ENCODE results near the gene MSTN.
A peak's percentile ranks its signal among the peaks of the same experiment; 100 is the strongest.

Gene MSTN

DNA sequence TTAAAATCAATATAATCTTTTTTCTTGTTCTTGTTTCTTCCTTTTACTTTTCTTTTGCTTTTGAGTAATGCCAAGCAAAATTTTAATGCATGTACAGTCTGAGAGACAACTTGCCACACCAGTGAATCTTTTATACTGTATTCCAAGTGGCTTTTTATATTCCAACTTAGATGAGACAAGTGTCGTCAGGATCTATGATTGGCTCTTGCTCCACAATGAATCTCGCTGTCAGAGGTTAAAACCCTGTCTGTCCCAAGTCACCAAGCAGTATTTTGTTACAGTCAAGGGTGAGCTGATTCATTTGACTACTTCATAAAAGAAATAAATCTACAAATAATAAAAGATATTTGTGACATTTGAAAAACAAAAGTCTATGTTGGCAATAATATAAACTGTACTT, at the start of gene MSTN:
Gene MSTN, minus strand, starts transcription at position 129 of the 400 bp plus-strand sequence. CDS start 133 bp downstream, outside the sequence.
- no peak for DNase-seq (ENCODE audit: low read depth)

DNA sequence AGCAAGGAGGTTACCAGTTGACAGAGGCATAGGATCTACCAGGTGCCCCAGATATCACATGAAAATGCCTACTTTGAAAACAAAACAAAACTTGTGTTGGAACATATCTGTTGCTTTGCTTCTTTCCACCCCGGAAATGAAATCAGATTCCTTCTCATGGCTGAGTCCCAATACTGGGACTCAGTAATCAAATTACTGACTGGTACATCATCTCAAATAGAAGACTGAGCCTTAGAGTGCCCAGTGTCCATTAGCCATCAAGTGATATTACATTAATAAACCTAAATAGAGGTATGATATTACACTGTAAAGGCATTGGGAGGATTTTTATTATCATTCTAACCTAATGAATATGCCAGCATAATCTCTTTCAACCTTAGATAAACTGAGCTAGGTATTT, 48.6 kb upstream of the MSTN start:
- no peak for DNase-seq (ENCODE audit: low read depth)

DNA sequence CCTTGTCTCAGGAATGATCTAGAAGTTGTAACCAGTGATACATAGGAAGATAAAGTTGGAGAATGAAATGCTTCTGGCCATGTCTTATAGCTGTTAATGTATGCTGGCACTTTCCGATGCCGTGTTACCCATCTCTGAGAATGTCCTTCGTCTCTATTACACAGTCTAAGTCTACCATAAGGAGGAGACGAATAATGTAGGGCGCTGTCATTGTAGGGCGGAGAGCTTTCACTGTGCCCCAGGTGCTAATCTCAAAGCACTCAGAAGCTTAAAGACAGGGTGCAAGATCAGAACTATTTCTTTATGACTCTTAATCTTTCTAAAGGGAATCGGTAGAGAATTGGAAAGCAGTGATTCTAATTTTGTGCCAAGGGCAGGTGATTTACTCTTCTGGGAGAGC, 48.2 kb upstream of the MSTN start:
- DNase-seq (ENCODE audit: low read depth), result no peak

DNA sequence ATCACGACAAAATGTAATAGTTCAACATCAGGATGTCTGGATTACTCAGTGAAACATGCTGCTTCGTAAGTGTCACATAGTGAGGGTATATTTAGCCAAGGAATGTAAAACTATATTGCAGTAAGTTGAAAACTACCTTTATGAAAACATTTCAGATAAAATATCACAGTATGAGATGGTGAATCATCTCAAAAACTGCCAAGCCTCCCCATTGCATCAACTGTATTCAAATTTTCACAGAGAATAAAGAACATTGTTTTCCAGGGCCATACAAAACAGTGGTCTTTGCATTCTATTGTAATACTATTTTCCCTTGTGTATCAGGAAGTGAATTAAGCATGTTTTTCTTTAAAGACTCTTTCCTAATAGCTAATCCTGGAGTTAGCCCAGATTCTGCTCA, 47.6 kb upstream of the MSTN start:
- DNase-seq (ENCODE audit: low read depth), result no peak

DNA sequence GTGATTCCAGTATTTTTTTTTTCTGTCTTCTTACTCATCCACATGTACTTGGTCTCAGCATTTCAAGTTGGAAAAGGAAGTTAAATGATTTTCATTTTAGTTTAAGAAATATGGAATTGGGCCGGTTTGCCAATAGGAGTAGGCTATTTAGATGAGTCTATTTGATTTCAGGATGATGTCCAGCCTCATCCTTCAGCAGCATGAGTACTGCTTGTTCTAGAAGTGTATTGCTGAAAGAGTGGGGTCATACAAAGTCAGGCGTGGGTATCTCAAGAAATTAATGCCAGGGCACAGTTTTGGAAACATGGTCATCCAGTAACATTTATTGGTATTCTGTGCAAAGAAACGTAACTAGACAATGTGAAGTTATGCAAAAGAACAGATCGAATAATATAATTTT, 44.9 kb upstream of the MSTN start:
- DNase-seq (ENCODE audit: low read depth), result no peak

DNA sequence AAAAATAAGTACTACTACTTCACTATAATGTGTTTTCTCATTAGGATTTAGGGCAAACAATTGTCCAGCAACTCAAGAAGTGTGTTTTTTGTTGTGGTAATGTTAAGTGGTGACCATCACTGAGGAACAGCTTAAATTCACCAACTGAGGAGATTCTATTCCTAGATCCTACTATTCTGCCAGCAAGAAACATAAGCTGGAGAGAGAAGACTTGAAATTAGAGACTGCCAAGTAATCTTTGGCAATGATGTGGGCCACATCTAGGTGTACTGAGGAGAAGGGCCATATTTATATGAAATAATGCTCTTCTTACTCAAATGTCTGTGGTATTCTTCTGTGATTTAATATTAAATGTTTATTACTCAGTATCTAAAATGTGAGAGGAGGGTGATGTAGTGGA, 44.3 kb upstream of the MSTN start:
- no peak for DNase-seq (ENCODE audit: low read depth)

DNA sequence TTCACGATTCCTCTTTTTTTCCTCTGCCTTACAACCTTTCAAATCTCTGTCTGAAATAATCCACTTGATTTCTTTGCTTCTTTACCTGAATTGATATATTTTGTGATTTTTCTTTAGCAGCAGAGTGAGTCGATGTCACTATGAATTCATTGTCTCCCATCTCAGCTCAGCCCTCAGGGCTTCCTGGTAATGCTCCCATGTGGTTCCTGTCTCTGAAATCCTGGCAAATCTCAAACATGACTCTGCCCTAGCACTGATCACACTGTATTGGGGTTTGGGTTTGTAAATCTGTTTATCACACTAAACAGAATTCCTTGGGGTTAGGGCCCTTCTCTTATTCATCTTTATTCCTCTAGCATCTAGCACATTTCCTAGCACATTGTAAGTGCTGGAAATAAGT, 43.0 kb upstream of the MSTN start:
- no peak for DNase-seq (ENCODE audit: low read depth)

DNA sequence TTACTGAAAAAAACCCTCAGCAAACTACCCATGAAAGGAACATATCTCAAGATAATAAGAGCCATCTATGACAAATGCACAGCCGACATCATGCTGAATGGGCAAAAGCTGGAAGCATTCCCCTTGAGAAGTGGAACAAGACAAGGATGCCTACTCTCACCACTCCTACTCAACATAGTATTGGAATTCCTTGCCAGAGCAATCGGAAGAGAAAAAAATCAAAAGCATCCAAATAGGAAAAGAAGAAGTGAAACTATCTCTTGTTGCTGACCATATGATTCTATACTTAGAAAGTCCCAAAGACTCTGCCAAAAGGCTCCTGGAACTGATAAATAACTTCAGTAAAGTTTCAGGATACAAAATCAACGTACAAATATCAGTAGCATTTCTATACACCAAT, 40.6 kb upstream of the MSTN start:
- DNase-seq (ENCODE audit: low read depth), result no peak

DNA sequence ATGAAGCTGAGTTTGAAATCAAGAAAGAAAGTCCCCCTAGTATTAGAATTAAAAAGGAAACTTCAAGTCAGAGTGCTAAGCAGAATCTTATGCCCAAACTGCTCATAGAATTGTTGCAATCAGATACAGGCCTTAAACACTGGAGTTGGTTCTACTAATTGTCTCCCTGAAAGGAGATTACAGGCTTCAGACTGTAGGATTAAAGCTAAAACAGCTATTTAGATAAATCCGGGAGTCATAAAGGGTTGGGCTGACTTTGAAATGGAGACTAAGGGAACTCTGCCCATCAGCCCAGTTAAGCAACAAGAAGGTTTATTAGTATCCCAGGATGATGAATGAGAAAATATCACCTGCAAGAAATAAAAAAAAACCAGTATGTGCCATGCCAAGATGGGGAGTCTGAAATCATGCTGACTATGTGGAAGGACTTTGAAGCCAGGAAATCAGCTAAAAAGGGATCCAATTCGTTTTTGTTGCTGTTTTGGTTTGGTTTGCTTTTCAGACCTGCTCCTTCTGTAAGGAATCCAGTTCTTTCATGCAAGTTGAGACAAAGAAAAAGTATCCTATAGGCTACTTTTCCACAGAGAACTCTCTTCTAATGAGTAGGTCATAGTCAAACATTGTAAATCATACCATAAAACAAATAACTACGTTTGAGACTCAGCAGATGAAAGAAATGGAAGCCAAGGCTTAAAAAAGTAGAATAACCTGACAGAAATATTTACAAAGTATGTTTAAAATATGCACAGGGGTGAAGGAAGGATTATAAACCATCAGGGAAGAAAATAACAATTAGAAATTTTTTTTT, 37.6 kb upstream of the MSTN start:
- no peak for DNase-seq (ENCODE audit: low read depth)

DNA sequence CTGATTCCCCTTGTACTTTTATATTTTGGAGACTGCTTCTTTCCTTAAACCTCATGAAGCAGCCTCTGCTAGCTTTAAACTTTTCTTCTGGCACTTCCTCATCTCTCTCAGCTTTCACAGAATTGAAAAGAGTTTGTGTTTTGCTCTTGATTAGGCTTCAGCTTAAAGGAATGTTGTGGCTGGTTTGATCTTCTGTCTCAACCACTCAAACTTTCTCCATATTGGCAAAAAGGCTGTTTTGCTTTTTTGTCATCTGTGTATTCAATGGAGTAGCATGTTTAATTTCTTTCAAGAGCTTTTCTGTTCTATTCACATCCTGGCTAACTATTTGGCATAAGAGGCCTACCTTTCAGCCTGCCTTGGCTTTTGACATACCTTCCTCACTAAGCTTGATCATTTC, 36.3 kb upstream of the MSTN start:
- no peak for DNase-seq (ENCODE audit: low read depth)

DNA sequence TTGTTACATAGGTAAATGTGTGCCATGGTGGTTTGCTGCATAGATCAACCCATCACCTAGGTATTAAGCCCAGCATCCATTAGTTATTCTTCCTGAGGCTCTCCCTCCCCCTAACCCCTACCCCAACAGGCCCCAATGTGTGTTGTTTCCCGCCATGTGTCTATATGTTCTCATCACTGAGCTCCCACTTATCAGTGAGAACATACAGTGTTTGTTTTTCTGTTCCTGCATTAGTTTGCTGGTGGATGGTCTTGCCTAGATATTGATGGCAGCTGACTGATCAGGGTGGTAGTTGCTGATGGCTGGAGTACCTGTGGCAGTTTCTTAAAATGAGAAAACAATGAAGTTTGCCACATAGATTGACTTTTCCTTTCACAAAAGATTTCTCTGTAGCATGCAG, 34.6 kb upstream of the MSTN start:
- no peak for DNase-seq (ENCODE audit: low read depth)

DNA sequence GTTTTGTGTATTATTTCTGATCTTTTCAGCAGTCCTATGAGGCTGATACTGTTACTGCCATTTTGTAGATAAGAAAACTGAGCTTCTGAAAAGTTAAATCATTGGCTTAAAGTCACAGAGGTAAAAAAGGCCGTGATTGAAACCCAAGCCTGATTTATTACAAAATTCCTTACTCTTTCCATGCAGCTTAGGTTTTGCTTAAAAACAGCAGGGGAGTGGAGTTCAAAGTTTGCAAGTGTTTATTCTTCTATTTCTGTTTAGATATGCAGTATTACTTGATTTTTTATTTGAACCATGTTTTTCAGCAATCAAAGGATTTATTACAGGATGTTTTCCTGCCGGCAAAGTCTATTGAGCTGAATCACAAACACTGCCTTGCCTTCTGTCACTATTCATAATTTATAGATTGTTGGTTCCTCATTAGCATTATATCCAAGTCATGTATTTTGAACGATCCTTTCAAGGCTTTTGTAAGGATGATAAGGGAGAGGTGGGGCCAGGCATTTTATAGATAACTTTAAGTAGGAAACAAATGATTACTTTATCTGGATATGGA, 31.9 kb upstream of the MSTN start:
- DNase-seq (ENCODE audit: low read depth), result no peak

DNA sequence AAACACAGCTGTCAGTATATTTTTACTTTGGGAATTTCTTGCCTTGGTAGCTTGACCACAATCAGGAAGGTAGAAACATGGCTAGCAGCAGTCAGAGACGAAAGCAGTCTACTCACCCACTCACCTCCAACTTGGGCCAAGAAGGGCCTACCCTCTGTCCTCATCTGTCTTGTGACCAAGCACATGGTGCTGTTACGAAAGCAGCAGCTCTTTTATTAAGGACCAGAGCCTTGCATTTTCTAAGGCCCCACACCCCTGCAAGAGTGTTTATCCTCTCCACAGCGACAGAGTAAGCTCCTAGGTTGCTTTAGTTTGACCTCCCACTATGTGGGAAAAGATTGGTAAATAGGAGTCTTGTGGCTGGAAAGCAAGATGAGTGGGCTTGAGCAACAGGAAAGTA, 31.3 kb upstream of the MSTN start:
- DNase-seq (ENCODE audit: low read depth), result no peak

DNA sequence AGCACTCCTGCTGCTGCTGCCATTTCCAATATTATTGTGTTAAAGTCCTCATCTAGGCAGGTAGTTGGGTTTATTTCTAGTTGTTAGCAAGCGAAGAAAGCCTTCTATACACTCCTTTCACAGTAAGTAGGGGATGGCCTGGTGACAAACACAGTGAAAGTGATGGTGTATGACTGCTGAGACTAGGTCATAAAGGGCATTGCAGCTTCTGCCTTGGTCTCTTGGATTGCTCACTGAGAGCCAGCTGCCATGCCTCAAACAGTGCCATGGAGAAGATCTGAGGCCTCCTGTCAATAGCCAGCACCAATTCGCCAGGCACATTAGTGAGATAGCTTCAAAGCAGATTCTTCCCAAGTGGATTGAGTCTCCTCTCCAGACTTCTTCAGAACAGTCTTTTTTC, 27.6 kb upstream of the MSTN start:
- DNase-seq (ENCODE audit: low read depth), result no peak

DNA sequence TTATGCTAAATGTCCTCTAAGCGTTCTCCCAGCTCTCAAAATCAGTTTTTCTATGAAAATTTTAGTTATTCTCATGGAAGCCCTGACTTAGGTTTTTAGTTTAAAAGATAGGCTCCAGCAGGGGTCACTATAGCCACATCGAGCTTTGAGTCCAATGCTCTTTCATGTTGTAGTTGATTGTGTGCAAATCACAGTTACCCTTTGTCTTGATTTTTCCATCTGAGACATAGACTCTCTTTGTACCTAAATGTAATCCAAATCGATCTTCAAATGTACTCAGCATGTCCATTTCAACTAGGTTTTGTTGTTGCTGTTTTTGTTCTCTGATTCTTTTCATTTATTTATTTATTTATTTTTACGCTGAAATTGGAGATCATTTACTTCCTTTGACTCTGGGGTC, 26.4 kb upstream of the MSTN start:
- DNase-seq (ENCODE audit: low read depth), result peak; percentile 15

DNA sequence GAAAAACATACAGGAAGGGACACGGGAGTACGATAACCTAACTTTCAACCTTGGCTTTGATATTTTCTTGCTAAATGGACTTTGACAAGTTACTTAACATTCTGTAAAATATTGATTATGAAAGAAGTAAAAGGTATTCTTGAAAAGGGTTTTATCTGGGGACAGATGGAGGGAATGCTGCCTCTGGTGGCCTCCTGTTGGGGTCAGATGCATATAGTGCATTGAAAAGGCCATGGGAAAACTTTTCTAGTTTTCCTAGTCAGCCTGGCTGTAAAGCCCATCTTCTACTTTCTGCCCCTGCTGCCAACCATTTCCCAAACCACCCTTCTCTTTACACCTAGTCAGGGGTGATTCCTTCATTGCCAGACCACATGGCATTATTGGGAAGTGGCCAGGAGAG, 22.2 kb upstream of the MSTN start:
- DNase-seq (ENCODE audit: low read depth), result no peak

DNA sequence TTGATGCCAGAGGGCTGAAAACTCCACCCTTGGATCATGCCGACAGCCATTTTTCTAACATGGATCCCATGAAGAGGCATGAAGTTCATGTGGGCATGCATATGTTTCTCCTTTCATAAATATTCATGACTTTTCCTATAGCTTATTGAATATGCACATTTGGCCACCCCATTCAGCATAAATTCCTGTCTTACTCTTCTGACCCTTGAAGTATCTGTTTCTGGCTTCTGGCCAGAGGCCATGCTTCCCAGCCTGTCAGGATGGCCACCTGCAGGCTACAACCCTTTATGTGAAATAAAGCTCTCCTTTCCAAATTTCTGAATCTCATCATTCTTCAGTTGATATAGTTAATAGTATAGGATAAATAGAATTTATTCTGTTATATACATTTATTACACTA, 19.6 kb upstream of the MSTN start:
- no peak for DNase-seq (ENCODE audit: low read depth)

DNA sequence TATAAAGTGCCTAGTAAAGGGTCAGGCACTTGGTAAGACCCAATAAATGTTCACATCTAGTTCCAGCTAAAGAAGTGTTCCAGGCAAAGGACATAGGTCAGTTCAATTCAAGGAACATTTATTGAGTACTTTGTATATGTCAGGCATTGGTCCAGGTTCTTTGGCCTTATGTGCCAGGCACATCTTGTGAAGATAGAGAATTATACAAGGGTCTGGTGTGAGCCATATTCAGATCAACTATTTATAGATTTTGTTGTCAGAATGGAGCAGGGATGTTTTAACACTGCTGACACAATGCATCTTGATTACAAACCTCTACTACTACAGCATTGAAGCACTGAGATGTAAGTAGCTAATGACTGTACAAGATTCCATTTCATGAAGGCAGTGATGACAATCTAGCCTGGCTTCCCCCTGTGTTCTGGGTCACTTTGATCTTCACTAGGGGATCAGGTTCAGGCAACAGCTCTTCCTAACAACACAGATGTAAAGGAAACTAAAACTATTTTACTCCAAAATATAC, 18.1 kb upstream of the MSTN start:
- DNase-seq (ENCODE audit: low read depth), result no peak

DNA sequence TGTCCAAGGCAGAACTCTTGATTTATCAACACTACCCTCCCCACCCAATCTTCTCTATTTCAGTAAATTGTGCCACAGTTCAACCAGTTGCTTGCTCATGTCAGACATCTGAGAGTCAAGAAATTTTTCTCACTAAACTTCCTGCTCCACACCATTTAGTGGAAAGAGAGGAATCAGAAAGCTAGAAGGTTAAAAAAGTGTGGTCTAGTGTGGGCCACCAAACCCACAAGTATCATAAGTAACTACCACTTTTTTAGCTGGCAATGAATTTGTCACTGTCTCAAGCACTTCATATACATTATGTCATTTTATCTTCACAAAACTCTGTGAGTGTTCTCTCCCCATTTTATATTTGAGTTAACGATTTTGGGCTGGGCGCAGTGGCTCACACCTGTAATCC, 16.6 kb upstream of the MSTN start:
- DNase-seq (ENCODE audit: low read depth), result no peak

DNA sequence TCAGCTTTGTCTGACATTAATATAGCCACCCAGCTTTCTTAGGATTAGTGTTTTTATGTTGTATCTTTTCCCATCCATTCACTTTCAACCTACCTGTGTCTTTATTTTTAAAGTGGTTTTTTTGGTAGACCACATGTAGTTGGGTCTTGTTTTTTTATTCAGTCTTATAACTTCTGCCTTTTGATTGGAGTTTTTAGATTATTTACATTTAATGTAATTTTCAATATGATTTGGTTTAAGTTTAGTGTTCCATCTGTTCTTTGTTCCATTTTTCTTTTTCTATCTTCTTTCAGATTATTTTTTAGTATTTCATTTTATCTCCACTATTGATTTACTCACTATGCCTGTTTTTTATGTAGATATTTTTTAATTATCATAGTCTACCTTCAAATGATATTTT, 13.1 kb upstream of the MSTN start:
- no peak for DNase-seq (ENCODE audit: low read depth)

DNA sequence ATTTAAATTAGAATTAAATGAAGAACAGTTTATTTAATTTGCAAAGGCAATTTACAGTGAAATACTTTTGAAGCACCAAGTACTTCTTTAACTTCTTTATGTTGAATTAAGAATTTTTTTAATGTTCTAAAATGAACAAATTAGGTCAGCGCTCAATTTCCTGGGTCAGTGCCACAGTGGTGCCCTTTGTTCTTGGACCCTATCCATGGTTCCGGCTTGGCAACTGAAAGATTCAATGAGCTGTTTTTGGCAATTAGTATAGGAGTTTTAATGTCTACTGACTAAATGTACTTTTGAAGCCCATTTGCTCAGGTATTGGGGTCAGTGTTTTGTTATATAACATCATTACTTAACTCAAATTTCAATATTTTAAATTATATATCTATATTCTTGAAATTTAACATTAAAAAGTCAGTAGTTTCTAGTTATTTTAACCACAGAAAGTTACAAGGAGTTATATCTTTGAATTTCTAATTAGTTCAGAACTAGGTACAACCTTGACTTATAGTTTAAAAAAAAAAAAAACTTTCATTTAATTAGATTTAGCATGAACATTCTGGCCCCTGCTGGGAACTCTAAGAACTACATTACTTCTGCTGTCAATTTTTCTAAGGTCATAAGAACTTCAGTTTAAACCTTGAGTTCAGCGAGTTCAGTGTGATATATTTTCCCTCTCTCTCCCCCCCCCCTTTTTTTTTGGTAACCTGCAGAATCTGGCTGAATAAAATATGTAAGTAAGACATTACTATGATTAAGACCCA, 7.6 kb upstream of the MSTN start:
- no peak for DNase-seq (ENCODE audit: low read depth)

DNA sequence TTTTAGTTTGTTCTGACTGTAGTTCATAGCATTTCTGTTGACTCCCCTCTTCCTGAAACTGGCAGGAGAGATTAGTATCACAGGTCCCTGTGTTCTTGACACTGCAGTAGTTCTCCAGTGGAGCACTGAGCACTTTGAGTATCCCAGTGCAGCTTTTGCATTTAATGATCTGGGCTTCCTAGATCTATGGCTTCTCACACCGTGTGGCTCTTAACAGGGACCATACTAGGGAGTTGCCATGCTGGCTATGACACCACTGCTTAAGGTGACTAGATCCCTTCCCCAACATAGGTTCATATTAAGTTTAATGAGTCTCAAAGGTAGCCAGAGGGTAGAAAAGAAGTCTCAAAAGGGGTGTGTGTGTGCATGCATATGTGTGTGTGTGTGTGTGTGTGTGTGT, 6.2 kb upstream of the MSTN start:
- DNase-seq (ENCODE audit: low read depth), result no peak

DNA sequence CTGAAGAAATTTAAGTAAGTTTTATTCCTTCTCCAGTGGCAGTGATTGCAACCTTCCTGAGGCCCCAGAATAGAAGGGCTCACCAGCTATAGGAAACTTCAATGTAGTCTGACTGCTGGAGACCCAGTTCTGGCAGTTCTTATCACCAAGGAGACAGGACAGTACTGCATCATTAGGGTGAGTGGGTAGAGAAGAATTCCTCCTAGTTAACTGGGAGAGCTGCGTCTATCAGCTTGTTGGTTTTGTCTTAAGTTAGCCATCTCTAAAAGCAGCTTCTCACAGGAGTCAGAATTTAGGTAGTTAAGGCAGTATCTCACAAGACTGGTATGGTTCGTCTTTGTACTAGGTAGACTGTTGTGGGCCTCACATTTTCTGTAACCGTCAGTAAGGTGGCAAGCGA, 3.3 kb upstream of the MSTN start:
- no peak for DNase-seq (ENCODE audit: low read depth)

All from activated gamma-delta T cell treated with anti-CD3 and anti-CD28 coated beads, Interleukin-2, amount 50 U/mL, for 16 hours (primary cell).